Epidermal melanocyte (primary cell): ENCODE data around the gene BTNL9.
"Not testable (repeated sequence)": the region's sequence is repeated elsewhere in the genome, so short reads cannot be mapped to it uniquely, and the experiment has no call there.

ENCODE experiments used
- DNase-seq: peaks from one replicate; pipeline ENCODE4 v3.0.0; 2011; ENCODE audit warnings: low spot score; ENCODE audit not compliant: insufficient read length

BTNL9 gene

DNA sequence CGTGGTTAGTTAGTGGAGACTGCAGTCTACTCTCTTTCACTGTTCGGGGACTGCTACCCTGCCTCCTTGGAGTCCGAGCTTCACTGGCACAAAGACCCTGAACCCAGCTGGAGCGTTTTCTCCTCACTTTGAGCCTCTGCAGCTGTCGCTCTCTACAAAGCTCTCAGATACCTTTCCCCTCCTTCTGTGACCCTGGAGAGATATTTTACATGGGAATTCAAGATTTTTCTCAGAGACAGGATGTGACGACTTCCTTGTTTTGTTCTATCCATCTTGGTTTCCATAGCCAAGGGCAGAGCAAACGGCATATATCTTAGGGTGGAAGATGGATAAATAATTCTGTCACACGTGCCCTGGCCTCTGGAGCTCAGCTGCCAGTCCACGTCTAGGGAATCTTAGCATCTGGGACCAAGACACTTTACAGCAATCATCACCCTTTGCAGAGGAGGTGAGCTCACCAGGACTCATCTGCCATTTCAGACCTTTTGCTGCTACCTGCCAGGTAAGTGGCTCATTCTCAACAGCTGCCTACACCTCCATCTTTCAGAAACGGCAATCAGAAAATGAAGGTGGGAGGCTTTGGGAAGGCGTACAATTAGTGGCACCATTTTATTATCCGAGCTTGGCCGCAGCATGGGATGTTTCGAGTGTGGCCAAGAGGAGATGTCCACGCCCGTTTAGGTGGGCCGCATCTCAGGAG lies at the start of gene BTNL9:
Gene BTNL9 (plus strand): TSS at position 336 of the 700 bp plus-strand sequence. CDS start 5,224 bp downstream, outside the sequence.
- DNase-seq, result no peak

- no peak for DNase-seq
Measured at GRCh38 chr5:180990882-180991242, 49.2 kb upstream of the BTNL9 start.

GRCh38 chr5:181001947-181002346 lies 38.1 kb upstream of the BTNL9 start:
- no peak for DNase-seq

GRCh38 chr5:181005791-181006190 lies 34.3 kb upstream of the BTNL9 start:
- no peak for DNase-seq

DNA sequence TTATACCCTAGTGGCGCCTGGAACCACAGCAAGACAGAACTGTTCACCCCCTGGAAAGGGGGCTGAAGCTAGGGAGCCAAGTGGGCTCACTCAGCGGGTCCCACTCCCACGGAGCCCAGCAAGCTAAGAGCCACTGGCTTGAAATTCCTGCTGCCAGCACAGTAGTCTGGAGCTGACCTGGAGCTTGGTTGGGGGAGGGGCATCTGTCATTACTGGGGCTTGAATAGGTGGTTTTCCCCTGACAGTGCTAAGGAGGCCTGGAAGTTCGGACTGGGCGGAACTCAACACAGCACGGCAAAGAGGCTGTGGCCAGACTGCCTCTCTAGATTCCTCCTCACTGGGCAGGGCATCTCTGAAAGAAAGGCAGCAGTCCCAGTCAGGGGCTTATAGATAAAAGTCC lies 31.9 kb upstream of the BTNL9 start:
- no peak for DNase-seq

- not testable (repeated sequence) for DNase-seq
Measured at GRCh38 chr5:181010018-181010417, 30.0 kb upstream of the BTNL9 start.

DNA sequence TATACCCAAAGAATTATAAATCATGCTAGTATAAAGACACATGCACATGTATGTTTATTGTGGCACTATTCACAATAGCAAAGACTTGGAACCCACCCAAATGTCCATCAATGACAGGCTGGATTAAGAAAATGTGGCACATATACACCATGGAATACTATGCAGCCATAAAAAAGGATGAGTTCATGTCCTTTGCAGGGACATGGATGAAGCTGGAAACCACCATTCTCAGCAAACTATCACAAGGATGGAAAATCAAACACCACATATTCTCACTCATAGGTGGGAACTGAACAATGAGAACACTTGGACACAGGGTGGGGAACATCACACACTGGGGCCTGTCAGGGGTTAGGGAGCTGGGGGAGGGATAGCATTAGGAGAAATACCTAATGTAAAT lies 25.4 kb upstream of the BTNL9 start:
- DNase-seq, result not testable (repeated sequence)

- DNase-seq, result not testable (repeated sequence)
Measured at GRCh38 chr5:181017448-181017847, 22.6 kb upstream of the BTNL9 start.

DNA sequence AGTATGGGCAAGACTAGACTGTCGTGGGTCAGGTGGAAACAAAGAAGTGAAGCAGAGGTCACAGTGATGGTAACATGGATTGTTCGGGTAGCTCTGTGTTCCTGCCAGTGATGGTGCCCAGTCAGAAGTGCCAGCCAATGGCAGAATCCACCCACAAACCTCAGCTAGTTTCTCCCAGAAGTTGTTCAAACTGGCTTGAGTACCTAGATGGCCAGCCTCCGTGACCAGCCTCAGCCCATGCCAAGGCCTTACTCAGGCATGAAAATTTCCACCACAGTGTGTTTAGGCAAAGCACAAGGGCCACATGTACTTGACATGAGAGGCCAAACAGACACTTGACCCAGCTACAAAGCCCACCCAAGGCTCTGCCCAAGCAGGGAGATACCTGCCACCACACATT lies 19.4 kb upstream of the BTNL9 start:
- DNase-seq, result no peak

DNA sequence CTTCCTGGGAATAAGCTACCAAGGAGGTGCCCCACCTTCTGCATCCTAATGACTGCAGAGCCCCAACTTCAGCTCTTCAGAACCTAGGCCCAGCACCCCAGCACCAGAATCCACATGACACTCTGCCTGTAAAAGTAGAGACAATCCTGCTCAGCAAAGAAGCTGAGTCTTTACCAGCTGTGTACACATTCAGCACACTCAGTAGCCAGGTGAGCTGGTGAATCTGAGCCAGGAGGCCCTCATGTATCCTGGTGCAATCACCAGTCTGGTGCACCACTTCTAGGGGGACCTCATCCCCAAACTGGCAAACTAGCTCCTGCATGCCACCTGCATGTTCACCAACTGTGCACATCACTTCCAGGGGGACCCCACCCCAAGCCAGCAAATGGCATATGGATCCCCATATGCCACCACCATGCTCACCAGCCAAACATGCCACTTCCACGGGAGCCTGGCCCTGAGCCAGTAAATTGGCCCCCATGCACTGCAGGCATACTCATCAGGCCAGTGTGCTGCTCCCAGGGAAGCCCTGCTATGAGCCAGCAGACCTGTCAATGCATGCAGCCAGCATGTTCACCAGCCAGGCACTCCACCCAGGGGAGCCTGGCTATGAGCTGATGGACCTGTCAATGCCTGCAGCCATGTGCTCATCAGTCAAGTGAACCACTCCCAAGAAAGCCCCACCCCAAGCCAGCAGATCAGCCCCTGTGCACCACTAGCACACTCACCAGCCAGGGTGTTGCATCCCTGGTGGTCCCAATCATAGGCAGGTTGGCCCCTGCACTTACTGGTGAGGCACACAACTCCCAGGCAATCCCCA lies 15.6 kb upstream of the BTNL9 start:
- DNase-seq, result no peak

- no peak for DNase-seq
Measured at GRCh38 chr5:181027452-181028031, 12.5 kb upstream of the BTNL9 start.

DNA sequence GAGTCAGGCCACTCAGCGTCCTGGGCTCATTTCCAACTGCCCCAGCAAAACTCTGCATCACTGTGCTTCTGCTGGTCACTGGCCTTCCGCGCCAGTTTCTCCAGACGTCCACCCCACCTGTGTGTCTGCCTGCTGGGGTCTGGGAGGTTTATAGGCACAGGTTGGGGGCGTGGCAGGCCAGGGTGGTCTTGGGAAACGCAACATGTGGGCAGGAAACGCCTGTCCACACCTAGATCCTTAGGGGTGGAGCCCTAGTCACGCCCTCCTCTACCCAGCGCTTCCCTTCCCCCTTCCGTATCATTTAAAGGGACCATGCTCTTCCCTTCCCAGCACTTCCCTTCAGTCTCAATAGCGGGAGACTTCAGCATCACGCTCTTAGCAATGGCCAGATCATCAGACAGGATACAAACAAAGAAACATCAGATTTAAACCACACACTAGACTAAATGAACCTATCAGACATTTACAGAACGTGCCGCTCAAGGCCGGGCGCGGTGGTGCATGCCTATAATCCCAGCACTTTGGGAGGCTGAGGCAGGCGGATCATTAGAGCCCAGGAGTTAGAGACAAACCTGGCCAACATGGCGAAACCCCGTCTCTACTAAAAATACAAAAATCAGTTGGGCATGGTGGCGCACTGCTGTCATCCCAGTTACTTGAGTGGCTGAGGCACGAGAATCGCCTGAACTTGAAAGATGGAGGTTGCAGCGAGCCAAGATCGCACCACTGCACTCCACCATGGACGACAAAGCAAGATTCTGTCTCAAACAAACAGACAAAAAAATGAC lies 11.8 kb upstream of the BTNL9 start:
- no peak for DNase-seq

GRCh38 chr5:181031716-181032115 lies 8.3 kb upstream of the BTNL9 start:
- no peak for DNase-seq

DNA sequence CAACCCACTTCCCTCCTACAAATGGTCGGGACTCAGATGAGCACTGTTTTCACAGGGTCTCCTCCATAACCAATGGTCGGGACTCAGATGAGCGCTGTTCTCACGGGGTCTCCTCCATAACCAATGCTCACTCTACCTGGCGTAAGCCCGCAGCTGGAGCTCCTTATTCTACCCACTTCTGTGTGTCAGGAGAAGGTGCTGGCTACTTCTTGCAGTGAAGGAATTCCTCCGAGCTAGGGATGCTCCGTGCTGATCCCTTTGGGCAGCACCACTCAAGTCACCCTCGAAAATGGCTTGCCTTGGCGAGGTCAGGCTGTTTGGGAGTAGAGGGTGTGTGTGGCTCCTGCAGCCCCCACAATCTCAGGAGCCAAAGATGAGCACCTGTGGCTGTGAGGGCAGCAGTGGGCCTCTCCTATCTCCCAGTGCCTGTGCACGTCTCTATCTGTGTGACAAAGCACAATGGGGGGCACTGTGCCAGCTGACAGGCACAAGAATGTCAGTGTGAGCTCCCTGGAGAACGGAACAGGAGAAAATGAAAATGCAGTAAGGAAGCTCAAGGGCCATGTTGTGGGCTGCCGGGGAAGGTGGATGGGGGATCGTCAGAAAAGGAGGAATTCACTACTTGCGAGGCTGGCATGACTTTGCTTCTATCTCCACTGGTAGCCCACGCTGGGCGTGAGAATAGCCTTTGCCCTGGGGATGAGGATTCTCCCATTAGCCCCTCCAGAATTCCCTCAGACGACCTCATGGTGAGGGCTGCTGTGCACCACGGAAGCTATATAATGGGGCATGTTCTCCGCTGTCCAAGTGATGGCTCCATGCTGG lies 3.9 kb upstream of the BTNL9 start:
- no peak for DNase-seq

DNA sequence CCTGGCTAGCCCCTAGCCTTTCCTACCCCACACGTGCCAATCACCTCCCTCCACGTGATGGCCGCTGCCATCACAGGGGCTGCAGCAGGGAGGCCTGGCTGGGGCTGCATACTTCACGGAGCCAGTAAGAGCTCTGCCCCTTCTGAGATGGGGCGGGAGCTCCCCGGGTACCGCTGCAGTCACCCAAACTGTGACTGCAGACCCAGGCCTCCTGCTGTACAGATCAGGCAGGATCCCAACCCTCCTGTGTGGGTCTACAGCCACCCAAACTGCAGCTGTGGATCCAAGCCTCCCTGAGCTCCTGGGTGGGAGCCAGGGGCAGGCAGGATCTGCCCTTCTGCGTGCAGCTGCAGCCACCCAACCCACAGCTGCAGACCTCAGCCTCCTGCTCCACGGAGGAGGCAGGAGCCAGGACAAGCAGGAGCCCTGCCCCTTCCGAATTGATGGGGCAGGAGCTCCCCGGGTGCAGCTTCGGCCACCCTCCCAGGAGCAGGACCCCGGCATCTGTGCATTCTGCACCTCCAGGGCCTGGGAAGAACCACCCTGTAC lies 3.2 kb upstream of the BTNL9 start:
- no peak for DNase-seq

- DNase-seq, result no peak
Measured at GRCh38 chr5:181037365-181037861, 2.7 kb upstream of the BTNL9 start.

- DNase-seq, result no peak
Measured at GRCh38 chr5:181039471-181039870, 595 bp upstream of the BTNL9 start.

DNA sequence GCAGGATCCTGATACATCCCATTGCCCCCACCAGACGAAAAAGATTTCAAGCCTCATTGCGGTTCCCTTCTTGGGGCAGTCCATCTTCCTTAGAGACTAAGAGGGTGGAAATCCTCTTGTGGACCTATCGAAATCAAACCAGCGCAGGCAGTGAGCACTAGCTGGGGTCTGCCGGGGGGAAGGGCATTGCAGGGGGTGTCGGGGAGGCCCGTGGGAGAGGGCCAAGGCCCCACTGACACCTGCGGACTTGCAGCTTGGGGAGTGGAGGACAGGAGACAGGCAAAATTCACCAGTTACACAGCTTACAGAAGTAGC lies 522 bp downstream of the BTNL9 start:
- no peak for DNase-seq

DNA sequence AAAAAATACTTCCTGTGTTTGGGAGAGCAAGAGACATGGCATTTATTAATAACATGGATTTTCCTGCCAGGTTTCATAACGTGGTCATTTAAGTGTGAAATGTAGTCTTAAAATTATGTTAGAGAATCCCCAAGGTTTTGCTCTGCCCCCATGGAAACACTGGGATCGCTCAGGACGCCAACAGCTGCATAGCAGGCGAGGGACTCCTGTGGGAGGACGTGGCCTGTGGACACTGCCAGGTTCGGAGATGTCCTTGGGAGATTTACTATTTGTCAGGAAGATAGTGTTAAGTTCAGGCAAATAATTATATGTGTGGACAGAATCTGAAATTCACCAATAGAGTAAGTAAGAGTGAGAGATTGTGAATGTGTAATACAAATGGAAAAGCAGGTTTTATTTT lies 977 bp downstream of the BTNL9 start:
- DNase-seq, result no peak

- no peak for DNase-seq
Measured at GRCh38 chr5:181042036-181042713, 2.1 kb downstream of the BTNL9 start.
